T-helper 2 cell treated with Interferon-gamma antibody and Interleukin-4, amounts not matched to agents 5 μg/mL and 100 μg/mL, for 36 hours (primary cell): ENCODE results near the gene STX7.
A peak's percentile ranks its signal among the peaks of the same experiment; 100 is the strongest.

Experiments
- DNase-seq: peaks from one replicate; pipeline ENCODE4 v3.0.0; 2021; ENCODE audit warnings: low spot score
- H3K27ac Mint-ChIP-seq: one replicate; pipeline ENCODE4 v1.8.0; 2021; ENCODE audit warnings: mild to moderate bottlenecking, mixed read lengths
- H3K27me3 Mint-ChIP-seq: one replicate; pipeline ENCODE4 v1.8.0; 2021; ENCODE audit warnings: low read depth, mixed read lengths
- H3K36me3 Mint-ChIP-seq: one replicate; pipeline ENCODE4 v1.8.0; 2021; ENCODE audit warnings: low read depth, mixed read lengths
- H3K4me1 Mint-ChIP-seq: one replicate; pipeline ENCODE4 v1.8.0; 2021; ENCODE audit warnings: low read depth, mixed read lengths
- H3K4me3 Mint-ChIP-seq: one replicate; pipeline ENCODE4 v1.8.0; 2022; ENCODE audit warnings: mild to moderate bottlenecking, moderate library complexity, mixed read lengths
- H3K9me3 Mint-ChIP-seq: one replicate; pipeline ENCODE4 v1.8.0; 2021; ENCODE audit warnings: mixed read lengths

Gene STX7

DNA sequence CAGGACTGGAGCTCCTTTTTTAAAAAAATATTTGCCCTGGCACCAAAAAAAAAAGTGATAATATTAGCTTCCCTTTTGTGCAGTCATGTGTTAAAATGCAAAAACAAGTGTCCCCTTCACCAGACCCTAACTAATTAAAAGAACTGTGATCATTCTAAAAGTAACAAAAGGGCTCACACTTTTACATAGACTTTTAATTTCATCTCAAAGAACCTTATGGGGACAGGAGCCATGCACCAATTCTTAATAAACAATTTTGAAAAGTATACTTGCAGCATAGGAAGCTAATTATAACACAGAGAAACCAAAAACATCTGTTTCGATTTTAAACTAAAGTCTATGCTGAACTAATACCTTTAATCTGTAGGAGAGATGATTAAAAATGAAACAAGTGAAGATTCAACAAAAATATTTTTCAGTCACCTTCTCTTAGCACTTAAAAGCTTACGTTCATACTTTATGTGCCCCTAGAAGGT lies 17.3 kb downstream of the STX7 start:
- Mint-ChIP-seq H3K4me3 (peak overlapping the region; percentile 66), H3K27me3 (no peaks in the 10 kb centered on the region), H3K9me3 (peaks cover 11% of the 10 kb centered on the region), H3K4me1 (peaks cover 41% of the 10 kb centered on the region), H3K36me3 (peaks cover 38% of the 10 kb centered on the region), H3K27ac (peak overlapping the region; percentile 42)
- DNase-seq: no peak

DNA sequence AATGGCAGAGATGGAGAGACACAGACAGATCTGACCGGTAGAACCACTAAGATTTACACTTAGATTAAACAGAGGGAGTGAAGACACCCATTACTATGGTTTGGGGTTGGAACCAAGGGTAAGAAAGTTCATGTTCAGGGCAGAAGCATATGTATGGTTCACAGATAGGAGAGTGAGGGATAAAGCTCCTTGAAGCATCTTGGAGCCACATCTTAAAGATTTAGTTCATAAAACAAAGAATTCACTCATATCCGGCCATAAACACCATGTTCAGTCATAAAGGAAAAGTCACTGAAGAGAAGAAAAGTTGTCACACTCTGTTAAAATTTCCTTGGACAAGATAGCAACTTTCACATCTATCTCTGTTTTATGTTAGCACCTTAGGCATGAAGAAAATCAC lies 18.0 kb downstream of the STX7 start:
- Mint-ChIP-seq H3K9me3 (peaks cover 11% of the 10 kb centered on the region), H3K27me3 (no peaks in the 10 kb centered on the region), H3K27ac (peak overlapping the region; percentile 9), H3K4me1 (peaks cover 39% of the 10 kb centered on the region), H3K4me3 (peak overlapping the region; percentile 29), H3K36me3 (peaks cover 32% of the 10 kb centered on the region)
- no peak for DNase-seq

DNA sequence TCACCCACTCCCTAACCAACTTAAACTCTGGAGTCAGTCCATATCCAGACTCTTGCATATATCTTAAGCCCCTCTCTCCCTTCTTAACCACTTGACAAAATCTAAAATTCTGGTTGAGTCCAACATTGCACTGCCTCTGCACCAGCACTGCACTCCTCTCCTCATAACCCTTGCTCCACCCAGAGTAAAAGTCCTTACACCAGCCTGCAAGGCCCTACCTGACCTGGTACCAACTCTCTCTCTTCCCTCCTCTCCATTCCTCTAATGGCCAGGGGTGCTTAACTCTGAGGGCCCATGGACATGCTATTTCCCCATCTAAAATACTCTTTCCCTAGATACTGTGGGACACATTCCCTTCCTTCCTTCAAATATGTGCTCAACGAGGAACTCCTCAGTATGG lies 21.0 kb downstream of the STX7 start:
- no peak overlapping the region for H3K4me3 Mint-ChIP-seq
- H3K4me1 Mint-ChIP-seq: peaks cover 37% of the 10 kb centered on the region
- H3K9me3 Mint-ChIP-seq: peaks cover 11% of the 10 kb centered on the region
- H3K27ac Mint-ChIP-seq: no peak overlapping the region
- peaks cover 4% of the 10 kb centered on the region for H3K27me3 Mint-ChIP-seq
- peaks cover 17% of the 10 kb centered on the region for H3K36me3 Mint-ChIP-seq
- DNase-seq: no peak

DNA sequence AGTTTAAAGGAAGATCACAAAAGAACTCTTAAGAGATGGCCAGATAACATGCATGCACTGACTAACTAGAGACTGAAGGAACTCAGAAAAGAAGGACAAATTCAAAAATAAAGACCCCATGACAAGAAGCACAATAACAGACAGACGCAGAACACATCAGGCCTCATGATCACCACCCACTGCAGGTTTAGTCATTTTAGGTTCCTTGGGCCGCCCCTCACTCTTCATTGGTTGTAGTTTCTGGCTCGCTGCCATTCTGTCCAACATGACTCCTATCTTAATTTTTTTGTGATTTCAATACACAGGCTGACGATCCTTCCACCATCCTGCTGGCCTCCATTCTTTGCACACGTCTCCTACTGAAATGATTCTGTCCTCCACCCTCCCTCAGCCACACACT lies 21.6 kb downstream of the STX7 start:
- DNase-seq: no peak
- Mint-ChIP-seq H3K4me3 (no peak overlapping the region), H3K36me3 (peaks cover 17% of the 10 kb centered on the region), H3K4me1 (peaks cover 34% of the 10 kb centered on the region), H3K27me3 (peaks cover 5% of the 10 kb centered on the region), H3K9me3 (peaks cover 11% of the 10 kb centered on the region), H3K27ac (no peak overlapping the region)

DNA sequence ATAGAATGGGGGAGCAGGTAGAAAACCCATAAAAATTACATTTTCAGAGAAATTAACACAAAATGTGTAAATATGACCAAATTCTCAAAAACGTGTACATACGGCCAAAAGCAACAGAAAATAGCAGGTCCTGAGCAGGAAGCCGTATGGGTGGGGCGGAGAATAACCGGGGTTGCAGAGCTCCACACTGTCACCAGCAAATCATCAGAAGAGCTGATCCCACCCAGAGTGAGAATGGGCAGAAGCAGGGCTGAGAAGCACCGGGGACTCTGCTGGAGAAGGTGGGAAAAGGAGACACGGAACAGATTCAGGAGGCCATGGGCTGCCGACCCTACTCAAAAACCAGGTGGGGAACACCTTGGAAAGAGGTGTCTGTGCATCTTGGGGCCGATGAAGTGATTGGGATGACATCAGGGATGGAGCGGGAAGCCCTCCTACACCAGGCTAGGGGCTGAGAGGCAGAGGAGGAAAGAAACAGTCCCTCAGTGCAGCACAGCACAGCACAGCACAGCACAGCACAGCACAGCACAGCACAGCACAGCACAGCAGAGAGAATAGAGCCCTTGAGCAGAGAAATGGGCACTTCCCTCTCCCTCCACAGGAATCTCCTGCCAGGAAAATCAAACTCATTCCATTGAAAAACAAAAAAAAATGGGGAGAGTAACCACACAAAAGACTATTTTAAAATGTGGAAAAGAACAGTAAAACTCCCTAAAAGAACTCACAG lies 22.3 kb downstream of the STX7 start:
- Mint-ChIP-seq H3K27me3 (peaks cover 5% of the 10 kb centered on the region), H3K9me3 (peaks cover 11% of the 10 kb centered on the region), H3K36me3 (peaks cover 17% of the 10 kb centered on the region), H3K4me3 (no peak overlapping the region), H3K4me1 (peaks cover 29% of the 10 kb centered on the region), H3K27ac (no peak overlapping the region)
- DNase-seq: no peak

DNA sequence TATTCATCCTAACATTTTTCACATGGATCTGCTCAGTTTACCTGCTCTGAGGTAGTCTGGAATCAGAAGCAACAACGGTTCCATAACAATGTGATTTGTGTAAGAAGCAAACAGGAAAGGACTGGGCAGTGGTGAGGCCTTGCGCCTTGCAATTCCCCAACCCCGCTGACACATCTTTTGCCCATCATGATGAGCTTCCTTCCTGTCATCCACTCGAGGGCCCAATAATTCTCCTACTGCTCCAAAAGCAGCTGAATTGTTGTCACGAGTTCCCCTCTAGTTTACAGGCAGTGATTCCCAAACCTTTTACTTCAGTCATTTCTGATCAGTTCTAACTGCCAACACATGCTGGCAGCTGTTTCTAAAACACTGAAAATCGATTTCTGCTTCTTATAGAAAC lies 22.9 kb downstream of the STX7 start:
- Mint-ChIP-seq H3K4me1 (peaks cover 23% of the 10 kb centered on the region), H3K36me3 (peaks cover 17% of the 10 kb centered on the region), H3K27ac (no peak overlapping the region), H3K27me3 (peaks cover 5% of the 10 kb centered on the region), H3K4me3 (no peak overlapping the region), H3K9me3 (peaks cover 11% of the 10 kb centered on the region)
- no peak for DNase-seq

DNA sequence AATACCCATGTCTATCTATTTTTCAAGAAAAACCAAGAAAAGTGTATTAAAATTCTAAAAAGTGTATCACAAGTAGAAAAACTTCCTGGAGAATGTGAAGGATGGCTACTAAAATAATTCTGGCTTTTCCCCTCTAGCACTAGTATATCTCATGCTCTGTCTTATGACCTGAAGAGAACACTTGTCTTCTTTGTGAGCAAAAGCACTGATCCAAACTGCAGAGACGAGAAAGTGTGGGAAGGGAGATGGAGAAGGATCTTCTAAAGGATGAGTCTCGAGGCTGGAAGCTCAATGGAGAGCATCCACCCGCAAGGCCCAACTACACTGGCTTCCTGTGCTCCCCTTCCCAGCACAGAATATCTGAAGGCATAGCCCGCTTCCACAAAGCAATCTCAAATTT lies 23.5 kb downstream of the STX7 start:
- Mint-ChIP-seq H3K9me3 (peaks cover 6% of the 10 kb centered on the region), H3K27me3 (peaks cover 5% of the 10 kb centered on the region), H3K36me3 (peaks cover 11% of the 10 kb centered on the region), H3K27ac (no peak overlapping the region), H3K4me1 (peaks cover 16% of the 10 kb centered on the region), H3K4me3 (no peak overlapping the region)
- no peak for DNase-seq

DNA sequence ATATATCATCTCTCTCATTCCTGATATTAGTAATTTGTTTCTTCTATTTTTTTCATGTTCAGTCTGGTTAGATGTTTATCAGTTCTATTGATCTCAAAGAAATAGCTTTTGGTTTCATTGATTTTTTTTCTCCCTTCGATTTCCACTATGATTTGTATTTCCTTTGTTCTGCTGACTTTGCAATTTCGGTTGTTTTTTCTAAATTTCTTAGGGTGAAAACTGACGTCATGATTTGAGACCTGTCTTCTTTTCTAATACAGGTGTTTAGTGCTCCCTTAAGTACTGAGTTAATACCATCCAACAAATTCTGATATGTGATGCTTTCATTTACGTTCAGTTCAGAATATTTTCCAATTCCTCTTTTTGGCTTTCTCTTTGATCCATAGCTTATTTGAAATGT lies 25.2 kb downstream of the STX7 start:
- peaks cover 16% of the 10 kb centered on the region for H3K4me1 Mint-ChIP-seq
- peaks cover 5% of the 10 kb centered on the region for H3K27me3 Mint-ChIP-seq
- H3K27ac Mint-ChIP-seq: no peak overlapping the region
- H3K36me3 Mint-ChIP-seq: no peaks in the 10 kb centered on the region
- no peaks in the 10 kb centered on the region for H3K9me3 Mint-ChIP-seq
- H3K4me3 Mint-ChIP-seq: no peak overlapping the region
- no peak for DNase-seq

DNA sequence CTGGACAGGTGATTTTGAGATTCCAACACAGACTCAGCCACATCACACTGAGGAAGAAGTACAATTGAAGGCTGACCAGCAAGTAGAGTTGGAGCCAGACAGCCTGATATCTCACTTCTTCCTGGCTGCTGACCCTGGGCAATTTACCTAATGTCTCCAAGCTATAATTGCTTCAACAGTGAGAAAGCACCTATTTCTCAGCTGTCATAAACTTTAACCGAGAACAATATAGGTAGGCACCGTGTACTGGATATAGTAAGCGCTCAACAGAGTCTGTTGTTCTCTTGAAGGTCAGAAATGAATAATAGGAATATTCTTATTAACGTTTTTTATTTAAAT lies 28.3 kb downstream of the STX7 start:
- Mint-ChIP-seq H3K27me3 (peaks cover 5% of the 10 kb centered on the region), H3K4me3 (no peak overlapping the region), H3K9me3 (no peaks in the 10 kb centered on the region), H3K36me3 (no peaks in the 10 kb centered on the region), H3K27ac (no peak overlapping the region), H3K4me1 (peaks cover 17% of the 10 kb centered on the region)
- DNase-seq: no peak

DNA sequence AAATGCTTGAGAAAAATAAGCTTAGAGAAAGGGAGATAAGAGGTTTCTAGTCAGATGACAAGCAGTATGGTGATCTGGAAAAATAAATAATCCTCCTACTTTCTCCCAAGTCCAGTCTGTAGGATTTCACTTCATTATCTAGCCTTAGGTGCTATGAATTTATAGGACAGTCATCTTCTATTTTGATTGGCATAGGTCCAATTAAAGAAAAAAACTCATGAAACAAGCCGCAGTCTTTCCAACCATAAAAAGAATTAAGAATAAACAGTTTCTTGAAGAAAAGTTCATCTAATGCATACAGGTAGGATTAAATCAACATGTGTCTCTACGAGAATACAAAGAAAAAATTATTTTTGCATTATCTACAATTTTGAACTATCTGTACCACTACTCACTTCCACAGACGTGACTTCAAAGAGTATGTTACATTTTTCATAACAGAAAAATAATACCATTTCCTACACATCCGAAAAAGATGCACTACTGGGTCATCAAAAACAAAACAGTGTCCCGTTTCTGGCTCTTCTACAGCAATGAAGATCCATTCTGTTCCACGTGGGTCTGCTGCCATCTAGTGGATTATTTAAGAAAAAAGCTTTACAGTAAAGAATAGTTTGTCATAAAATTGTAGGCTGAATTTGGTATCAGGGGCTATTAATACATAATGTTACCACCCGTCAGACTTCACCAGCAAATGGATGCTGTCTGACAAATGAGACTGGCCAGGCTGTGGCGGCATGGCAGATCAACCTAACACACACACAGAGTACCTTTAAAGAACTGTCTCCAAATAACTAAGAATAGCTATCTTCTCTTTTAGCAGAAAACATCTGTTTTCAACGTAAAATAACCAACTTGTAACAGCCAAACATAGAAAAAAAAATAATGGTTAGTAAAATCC lies 28.9 kb downstream of the STX7 start:
- Mint-ChIP-seq H3K4me3 (no peak overlapping the region), H3K9me3 (no peaks in the 10 kb centered on the region), H3K36me3 (no peaks in the 10 kb centered on the region), H3K27ac (no peak overlapping the region), H3K4me1 (peaks cover 17% of the 10 kb centered on the region), H3K27me3 (peaks cover 5% of the 10 kb centered on the region)
- no peak for DNase-seq

DNA sequence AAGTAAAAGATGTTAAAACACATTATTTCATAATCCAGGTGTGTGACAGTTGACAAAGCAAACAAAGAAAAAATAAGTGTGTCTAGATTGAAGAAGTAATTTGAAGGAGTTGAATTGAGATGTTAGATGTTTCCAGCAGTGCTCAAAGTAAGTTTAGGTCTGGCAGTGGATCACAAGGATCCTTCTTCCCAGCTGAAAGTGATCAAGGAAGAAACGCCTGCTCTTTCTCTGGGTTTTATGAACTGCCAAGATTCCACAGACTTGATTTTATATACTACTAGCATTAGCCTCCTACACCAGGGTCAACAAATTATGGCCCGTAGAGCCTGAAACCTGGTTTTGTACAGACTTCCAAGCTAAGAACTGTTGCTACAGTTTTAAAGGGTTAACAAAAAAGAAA lies 30.3 kb downstream of the STX7 start:
- peaks cover 9% of the 10 kb centered on the region for H3K4me1 Mint-ChIP-seq
- peaks cover 5% of the 10 kb centered on the region for H3K27me3 Mint-ChIP-seq
- no peaks in the 10 kb centered on the region for H3K36me3 Mint-ChIP-seq
- H3K4me3 Mint-ChIP-seq: no peak overlapping the region
- no peak for DNase-seq
- H3K27ac Mint-ChIP-seq: no peak overlapping the region
- no peaks in the 10 kb centered on the region for H3K9me3 Mint-ChIP-seq

DNA sequence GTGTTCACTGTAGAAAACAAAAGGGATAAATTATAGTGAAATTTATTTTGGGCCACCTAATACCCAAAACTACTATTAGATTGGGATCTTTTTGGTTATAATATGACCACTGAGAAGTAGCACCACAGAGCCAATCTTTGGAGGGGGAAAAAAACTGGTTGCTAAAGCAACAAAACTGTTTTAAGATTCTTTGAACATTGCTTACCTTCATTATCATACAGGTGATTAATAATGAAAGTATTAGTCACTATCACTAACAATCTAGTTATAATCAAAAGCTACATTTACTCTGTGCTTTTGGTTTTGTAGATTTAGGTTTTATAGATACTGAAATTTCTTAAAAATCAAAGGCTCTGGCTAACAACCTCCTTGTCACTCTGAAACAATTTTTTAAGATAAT lies 31.7 kb downstream of the STX7 start:
- Mint-ChIP-seq H3K27ac (no peak overlapping the region), H3K27me3 (no peaks in the 10 kb centered on the region), H3K4me3 (no peak overlapping the region), H3K9me3 (no peaks in the 10 kb centered on the region), H3K4me1 (peaks cover 9% of the 10 kb centered on the region), H3K36me3 (no peaks in the 10 kb centered on the region)
- no peak for DNase-seq

DNA sequence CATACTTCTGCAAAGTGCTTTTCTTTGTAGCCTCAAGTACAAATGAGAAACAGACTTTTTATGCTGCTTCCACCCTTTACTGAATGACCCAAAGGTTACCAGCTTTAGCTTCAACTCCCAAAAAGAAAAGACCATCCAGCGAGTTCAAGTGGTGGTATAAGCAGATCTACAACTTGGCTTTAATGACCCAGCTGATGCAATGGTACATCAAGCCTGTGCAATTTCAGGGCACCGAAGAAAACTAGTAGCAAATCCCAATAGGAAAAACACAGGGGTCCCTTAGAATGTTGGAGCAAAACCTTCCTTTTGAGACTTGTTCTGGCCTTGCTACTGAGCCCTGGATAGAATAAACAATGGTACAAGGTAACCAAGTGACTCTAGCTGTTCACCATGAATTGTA lies 33.8 kb downstream of the STX7 start:
- H3K4me3 Mint-ChIP-seq: no peak overlapping the region
- no peaks in the 10 kb centered on the region for H3K36me3 Mint-ChIP-seq
- DNase-seq: no peak
- no peaks in the 10 kb centered on the region for H3K27me3 Mint-ChIP-seq
- no peaks in the 10 kb centered on the region for H3K9me3 Mint-ChIP-seq
- no peak overlapping the region for H3K27ac Mint-ChIP-seq
- peaks cover 7% of the 10 kb centered on the region for H3K4me1 Mint-ChIP-seq

DNA sequence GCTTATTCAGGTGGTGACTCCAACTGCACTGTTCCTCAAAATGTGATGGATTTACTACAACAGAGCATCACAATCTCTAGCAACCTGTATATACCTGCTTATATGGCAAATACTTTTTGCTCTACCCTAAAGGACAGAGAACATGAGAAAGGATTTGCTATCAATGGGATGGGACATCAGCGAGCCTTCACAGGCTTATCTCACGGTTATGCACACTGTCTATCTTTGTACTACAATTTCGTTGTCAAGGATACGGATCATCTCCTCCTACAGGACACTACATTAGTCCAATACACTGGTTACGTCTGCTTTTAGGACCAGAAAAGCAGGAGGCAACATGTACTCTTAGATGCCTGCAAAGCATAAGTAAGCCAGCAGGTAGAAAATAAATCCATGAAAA lies 34.2 kb downstream of the STX7 start:
- Mint-ChIP-seq H3K36me3 (no peaks in the 10 kb centered on the region), H3K27me3 (no peaks in the 10 kb centered on the region), H3K27ac (no peak overlapping the region), H3K4me1 (peaks cover 5% of the 10 kb centered on the region), H3K4me3 (no peak overlapping the region), H3K9me3 (no peaks in the 10 kb centered on the region)
- no peak for DNase-seq
